KMS-11 (cell line): ENCODE data around the gene TCL1A.
"Not testable (repeated sequence)": the region's sequence is repeated elsewhere in the genome, so short reads cannot be mapped to it uniquely, and the experiment has no call there.

Experiments
- H2AFZ ChIP-seq: fragments of 200-600 bp; sonication (generic); 2 replicates; pipeline ENCODE4 v1.6.1; 2016; ENCODE audit warnings: antibody characterized with exemption, mixed run types, low read depth
- H3K27ac ChIP-seq: fragments of 200-600 bp; sonication (generic); 2 replicates; pipeline ENCODE4 v1.6.1; 2016; ENCODE audit warnings: mild to moderate bottlenecking, mixed run types
- H3K27me3 ChIP-seq: fragments of 200-600 bp; sonication (generic); 2 replicates; pipeline ENCODE4 v1.6.1; 2017; ENCODE audit warnings: mild to moderate bottlenecking, low read depth, mixed run types, moderate library complexity; ENCODE audit not compliant: insufficient read depth
- H3K36me3 ChIP-seq: fragments of 200-600 bp; sonication (generic); 2 replicates; pipeline ENCODE4 v1.6.1; 2017; ENCODE audit warnings: mild to moderate bottlenecking, mixed run types; ENCODE audit not compliant: insufficient read depth
- H3K4me1 ChIP-seq: fragments of 200-600 bp; sonication (generic); 2 replicates; pipeline ENCODE4 v1.6.1; 2016; ENCODE audit warnings: mild to moderate bottlenecking, low read depth, mixed run types; ENCODE audit not compliant: poor library complexity, severe bottlenecking
- H3K4me2 ChIP-seq: fragments of 200-600 bp; sonication (generic); 2 replicates; pipeline ENCODE4 v1.7.0; 2016; ENCODE audit warnings: mild to moderate bottlenecking, mixed run types
- H3K4me3 ChIP-seq: fragments of 200-600 bp; sonication (generic); IDR thresholded peaks from 2 replicates; pipeline ENCODE4 v1.6.1; 2017; ENCODE audit warnings: low read depth, low read length, mixed read lengths; ENCODE audit not compliant: insufficient read depth
- H3K79me2 ChIP-seq: fragments of 200-600 bp; sonication (generic); 2 replicates; pipeline ENCODE4 v1.6.1; 2016; ENCODE audit warnings: low read depth, mixed run types; ENCODE audit not compliant: insufficient read depth
- H3K9ac ChIP-seq: fragments of 200-600 bp; sonication (generic); 2 replicates; pipeline ENCODE4 v1.6.1; 2016; ENCODE audit warnings: mild to moderate bottlenecking, mixed run types
- H4K20me1 ChIP-seq: fragments of 200-600 bp; sonication (generic); 2 replicates; pipeline ENCODE4 v1.6.1; 2016; ENCODE audit warnings: mild to moderate bottlenecking, mixed run types; ENCODE audit not compliant: insufficient read depth
- TF ChIP-seq, protein P1 (sequence below): fragments of 200-600 bp; sonication (generic); conservative IDR thresholded peaks from 2 replicates; pipeline ENCODE4 v1.6.1; 2017; ENCODE audit warnings: low read depth, mild to moderate bottlenecking, antibody characterized with exemption, low read length, moderate library complexity, mixed read lengths

The TCL1A gene

DNA sequence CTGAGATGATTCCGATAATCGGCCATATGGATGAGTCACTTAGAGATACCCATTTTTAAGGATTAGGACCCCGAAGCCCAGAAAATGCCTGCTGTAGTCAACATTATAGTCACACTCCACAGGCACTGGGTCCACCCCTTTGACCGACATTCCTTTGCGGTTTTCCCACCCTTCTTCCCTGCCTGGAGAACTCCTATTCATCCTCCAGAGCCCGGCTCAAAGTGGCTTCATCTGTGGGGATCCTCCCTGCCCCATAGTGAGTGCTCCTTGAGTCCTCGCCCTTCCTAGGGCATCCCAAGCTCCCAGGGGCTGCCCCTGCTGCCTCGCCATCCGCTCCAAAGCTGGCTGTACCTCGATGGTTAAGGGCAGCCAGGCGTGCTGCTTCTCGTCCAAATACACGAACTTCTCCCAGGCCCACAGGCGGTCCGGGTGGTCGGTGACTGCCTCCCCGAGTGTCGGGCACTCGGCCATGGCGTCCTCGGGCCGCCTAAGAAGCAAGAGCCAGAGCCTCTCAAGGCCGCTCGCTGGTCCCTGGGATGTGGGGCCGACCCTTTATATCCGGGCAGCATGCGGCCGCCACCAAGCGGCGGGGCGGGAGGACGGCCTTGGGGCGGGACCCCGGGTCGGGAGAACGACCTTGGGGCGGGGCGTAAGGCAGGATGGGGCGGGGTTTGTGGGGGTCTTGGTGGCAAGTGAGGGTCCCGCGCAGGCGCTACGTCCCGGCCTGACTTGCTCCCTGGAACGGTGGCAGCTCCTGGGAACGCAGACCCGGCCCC is at the start of gene TCL1A:
TCL1A (minus strand) TSS at position 530 of the 776 bp plus-strand sequence; CDS start at position 471, 59 bp downstream.
- TF ChIP-seq, protein P1, sequence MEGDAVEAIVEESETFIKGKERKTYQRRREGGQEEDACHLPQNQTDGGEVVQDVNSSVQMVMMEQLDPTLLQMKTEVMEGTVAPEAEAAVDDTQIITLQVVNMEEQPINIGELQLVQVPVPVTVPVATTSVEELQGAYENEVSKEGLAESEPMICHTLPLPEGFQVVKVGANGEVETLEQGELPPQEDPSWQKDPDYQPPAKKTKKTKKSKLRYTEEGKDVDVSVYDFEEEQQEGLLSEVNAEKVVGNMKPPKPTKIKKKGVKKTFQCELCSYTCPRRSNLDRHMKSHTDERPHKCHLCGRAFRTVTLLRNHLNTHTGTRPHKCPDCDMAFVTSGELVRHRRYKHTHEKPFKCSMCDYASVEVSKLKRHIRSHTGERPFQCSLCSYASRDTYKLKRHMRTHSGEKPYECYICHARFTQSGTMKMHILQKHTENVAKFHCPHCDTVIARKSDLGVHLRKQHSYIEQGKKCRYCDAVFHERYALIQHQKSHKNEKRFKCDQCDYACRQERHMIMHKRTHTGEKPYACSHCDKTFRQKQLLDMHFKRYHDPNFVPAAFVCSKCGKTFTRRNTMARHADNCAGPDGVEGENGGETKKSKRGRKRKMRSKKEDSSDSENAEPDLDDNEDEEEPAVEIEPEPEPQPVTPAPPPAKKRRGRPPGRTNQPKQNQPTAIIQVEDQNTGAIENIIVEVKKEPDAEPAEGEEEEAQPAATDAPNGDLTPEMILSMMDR: no peak
- Histone ChIP-seq H3K9ac (no peak within 1 kb of the TSS), H3K4me1 (no peaks in the 10 kb centered on the region), H3K27ac (no peak within 1 kb of the TSS), H3K27me3 (no peaks in the 10 kb centered on the region), H3K36me3 (no peaks in the 10 kb centered on the region), H4K20me1 (no peaks in the 10 kb centered on the region), H3K4me3 (no peak within 1 kb of the TSS), H3K4me2 (no peak within 1 kb of the TSS), H2AFZ (no peak within 1 kb of the TSS), H3K79me2 (no peaks in the 10 kb centered on the region)

GRCh38 chr14:95763032-95763431 is 49.1 kb upstream of the TCL1A start:
- H3K79me2 ChIP-seq, H4K20me1 ChIP-seq, H3K27ac ChIP-seq, H3K27me3 ChIP-seq, H2AFZ ChIP-seq, H3K9ac ChIP-seq, H3K4me1 ChIP-seq, H3K36me3 ChIP-seq, H3K4me3 ChIP-seq, H3K4me2 ChIP-seq: not testable (repeated sequence)

DNA sequence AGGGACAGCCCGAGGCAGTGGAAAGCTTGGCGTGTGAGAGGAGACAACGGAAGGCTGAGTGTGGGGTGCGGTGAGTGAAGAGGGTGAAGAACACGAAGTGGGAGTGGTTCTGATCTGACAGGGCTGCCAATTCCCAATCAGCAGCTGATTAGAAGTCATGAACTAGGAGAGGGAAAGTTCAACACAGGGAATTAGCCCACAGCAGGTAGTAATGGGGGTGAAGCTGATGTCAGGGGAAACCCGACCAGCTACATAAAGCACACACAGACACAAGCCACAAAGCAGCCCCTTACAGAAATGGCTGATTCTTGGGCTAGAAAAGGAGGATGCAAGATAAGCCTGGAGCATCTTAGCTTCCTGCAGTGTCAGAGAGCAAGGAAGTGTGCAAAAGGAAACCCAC is 47.5 kb upstream of the TCL1A start:
- no peaks in the 10 kb centered on the region for H4K20me1 ChIP-seq
- H3K9ac ChIP-seq: no peak overlapping the region
- no peak overlapping the region for H3K4me2 ChIP-seq
- no peak overlapping the region for H2AFZ ChIP-seq
- H3K27ac ChIP-seq: no peak overlapping the region
- no peaks in the 10 kb centered on the region for H3K79me2 ChIP-seq
- TF ChIP-seq, protein P1: no peak
- no peaks in the 10 kb centered on the region for H3K36me3 ChIP-seq
- no peaks in the 10 kb centered on the region for H3K27me3 ChIP-seq
- H3K4me3 ChIP-seq: no peak overlapping the region
- no peaks in the 10 kb centered on the region for H3K4me1 ChIP-seq

DNA sequence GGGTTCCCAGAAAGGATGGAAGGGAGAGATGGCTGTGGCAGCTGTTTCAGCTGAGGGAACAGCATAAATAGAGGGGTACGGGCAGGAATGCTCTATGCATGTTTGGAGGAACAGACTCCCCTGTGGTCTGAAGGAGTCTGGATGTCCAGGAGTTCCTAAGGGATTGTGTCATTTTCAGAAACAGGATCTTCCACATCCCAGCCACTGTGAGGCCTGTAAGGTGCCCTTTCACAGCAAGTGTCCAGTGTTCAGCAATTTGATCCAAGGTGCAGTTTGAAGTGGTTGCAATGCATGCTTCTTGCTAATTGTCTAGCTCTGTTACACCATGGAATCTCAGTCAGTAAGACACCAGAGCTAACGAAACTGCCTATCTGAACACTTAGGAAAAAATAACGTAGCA is 46.7 kb upstream of the TCL1A start:
- Histone ChIP-seq H3K9ac (no peak overlapping the region), H3K4me2 (no peak overlapping the region), H3K36me3 (no peaks in the 10 kb centered on the region), H4K20me1 (no peaks in the 10 kb centered on the region), H3K79me2 (no peaks in the 10 kb centered on the region), H3K4me1 (no peaks in the 10 kb centered on the region), H3K27me3 (no peaks in the 10 kb centered on the region), H3K27ac (no peak overlapping the region), H3K4me3 (no peak overlapping the region), H2AFZ (no peak overlapping the region)
- TF ChIP-seq, protein P1: no peak

DNA sequence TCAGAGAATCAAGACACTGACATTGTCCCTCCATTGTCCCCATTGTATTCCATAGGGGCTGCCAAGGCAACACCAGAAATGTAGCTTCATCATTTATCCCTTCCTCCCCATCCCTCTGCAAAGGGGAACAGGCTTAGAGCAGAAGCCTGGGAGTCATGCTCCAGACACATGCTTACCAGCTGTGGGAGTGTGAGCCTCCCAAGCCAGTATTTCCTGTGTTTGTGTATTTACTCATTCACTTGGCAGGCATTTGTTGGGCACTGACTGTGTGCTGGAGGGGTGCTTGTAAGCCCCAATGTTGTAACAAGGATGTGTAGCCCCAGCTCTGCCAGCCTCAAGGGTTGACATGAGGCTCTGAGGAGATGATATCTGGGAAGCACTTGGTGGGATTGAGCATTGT is 46.0 kb upstream of the TCL1A start:
- Histone ChIP-seq H2AFZ (no peak overlapping the region), H3K27ac (no peak overlapping the region), H3K4me2 (no peak overlapping the region), H3K27me3 (no peaks in the 10 kb centered on the region), H3K79me2 (no peaks in the 10 kb centered on the region), H3K36me3 (no peaks in the 10 kb centered on the region), H3K9ac (no peak overlapping the region), H3K4me3 (no peak overlapping the region), H3K4me1 (no peaks in the 10 kb centered on the region), H4K20me1 (no peaks in the 10 kb centered on the region)
- TF ChIP-seq, protein P1: no peak
